Activated CD8-positive, alpha-beta T cell treated with anti-CD3 and anti-CD28 coated beads, Interleukin-2, amount 10 ng/mL, durations not matched to agents 7 days and 5 days (primary cell): ENCODE results near the gene SHROOM1. TPM values are rescaled to one million over a fixed set of nuclear protein-coding genes. Genes with fewer than 3 reads are reported as not detected.
"Not testable (repeated sequence)": the region's sequence is repeated elsewhere in the genome, so short reads cannot be mapped to it uniquely, and the experiment has no call there.

Experiments used
- ATAC-seq: fragments of 150-1000 bp; cut with Tn5 transposase; one replicate; pipeline ENCODE4 v1.10.0; 2021; ENCODE audit warnings: moderate library complexity
- CTCF ChIA-PET: fragments of 350-600 bp; sonication (Branson Sonifier 250); formaldehyde crosslinking; loops from one replicate; lab custom pipeline; 2021; ENCODE audit warnings: antibody characterized with exemption; lab: Charles Lee
- POLR2A ChIA-PET: fragments of 350-600 bp; sonication (Branson Sonifier 250); formaldehyde crosslinking; loops from one replicate; lab custom pipeline; 2021; ENCODE audit warnings: antibody characterized with exemption; lab: Charles Lee
- DNase-seq: peaks from one replicate; pipeline ENCODE4 v3.0.0-alpha.2; 2020
- H3K27ac Mint-ChIP-seq: one replicate; pipeline ENCODE4 v1.8.0; 2021; ENCODE audit warnings: mild to moderate bottlenecking, mixed read lengths
- H3K27me3 Mint-ChIP-seq: one replicate; pipeline ENCODE4 v1.8.0; 2021; ENCODE audit warnings: low read depth, mixed read lengths
- H3K36me3 Mint-ChIP-seq: one replicate; pipeline ENCODE4 v1.8.0; 2021; ENCODE audit warnings: low read depth, mixed read lengths
- H3K4me1 Mint-ChIP-seq: one replicate; pipeline ENCODE4 v1.8.0; 2021; ENCODE audit warnings: low read depth, mixed read lengths
- H3K4me3 Mint-ChIP-seq: one replicate; pipeline ENCODE4 v1.8.0; 2021; ENCODE audit warnings: mild to moderate bottlenecking, mixed read lengths
- H3K9me3 Mint-ChIP-seq: one replicate; pipeline ENCODE4 v1.8.0; 2022; ENCODE audit warnings: mixed read lengths; ENCODE audit not compliant: insufficient read depth
- total RNA-seq, 2 experiments: library from RNA; stranded (reverse); gene quantifications; one replicate each; pipeline ENCODE4 v1.2.3, GENCODE V29; 2021

Gene SHROOM1
- total RNA-seq, 2 experiments from 2014 or later, result 2.9 to 3.3 TPM

- no peaks in the 10 kb centered on the region for H3K9me3 Mint-ChIP-seq
- ChIA-PET CTCF (interaction anchor here (1.1 to 4.8 kb wide), 5 partner anchors 16 to 340 kb away, joined by 3 to 20 read pairs (median 3); no protein-coding TSS in a partner anchor), POLR2A (interaction anchor here (0.7 to 2.0 kb wide), 10 partner anchors 13 to 389 kb away, joined by 3 to 12 read pairs (median 3); partner anchors contain the start of genes AFF4 and HSPA4)
- H3K4me3 Mint-ChIP-seq, result peak overlapping the region; percentile 98
- peak overlapping the region; percentile 99 for H3K27ac Mint-ChIP-seq
- DNase-seq, result no peak
- peaks cover 39% of the 10 kb centered on the region for H3K36me3 Mint-ChIP-seq
- no peak for ATAC-seq
- peaks cover 3% of the 10 kb centered on the region for H3K27me3 Mint-ChIP-seq
- peaks cover 23% of the 10 kb centered on the region for H3K4me1 Mint-ChIP-seq
These were observed 36.6 kb upstream of the SHROOM1 start for GRCh38 chr5:132867046-132867451.

GRCh38 chr5:132866342-132867045 lies 36.0 kb upstream of the SHROOM1 start, which contains the start of the genes GDF9 and UQCRQ:
TSS of gene GDF9 (minus strand) at chr5:132866469. CDS start at chr5:132864533, 1,936 bp downstream.
TSS of gene UQCRQ (plus strand) at chr5:132866642. CDS start at chr5:132866882, 240 bp downstream.
- Mint-ChIP-seq H3K4me3 (peak within 1 kb of the TSS; percentile 98), H3K4me1 (peaks cover 23% of the 10 kb centered on the region), H3K9me3 (no peaks in the 10 kb centered on the region), H3K27ac (peak within 1 kb of the TSS; percentile 99), H3K27me3 (peaks cover 3% of the 10 kb centered on the region), H3K36me3 (peaks cover 34% of the 10 kb centered on the region)
- DNase-seq (peak; percentile 97), ATAC-seq (peak; percentile 99)
- CTCF ChIA-PET, result interaction anchor here (1.1 to 4.8 kb wide), 7 partner anchors 12 to 340 kb away, joined by 3 to 25 read pairs (median 4); partner anchors contain the start of gene SHROOM1
- POLR2A ChIA-PET, result interaction anchor here (0.6 to 2.0 kb wide), 11 partner anchors 12 to 389 kb away, joined by 3 to 12 read pairs (median 3); partner anchors contain the start of genes AFF4 and HSPA4

GRCh38 chr5:132865668-132866341 lies 35.4 kb upstream of the SHROOM1 start:
- Mint-ChIP-seq H3K27me3 (peaks cover 5% of the 10 kb centered on the region), H3K4me1 (peaks cover 23% of the 10 kb centered on the region), H3K27ac (peak overlapping the region; percentile 99), H3K36me3 (peaks cover 29% of the 10 kb centered on the region), H3K4me3 (peak overlapping the region; percentile 98), H3K9me3 (no peaks in the 10 kb centered on the region)
- ATAC-seq (peak; percentile 43), DNase-seq (no peak)
- ChIA-PET CTCF (interaction anchor here (1.1 to 3.2 kb wide), 5 partner anchors 12 to 339 kb away, joined by 3 to 25 read pairs (median 4); partner anchors contain the start of gene SHROOM1), POLR2A (interaction anchor here (0.6 to 2.0 kb wide), 7 partner anchors 17 to 186 kb away, joined by 3 to 12 read pairs (median 3); partner anchors contain the start of genes AFF4 and HSPA4)

GRCh38 chr5:132860742-132861141 lies 30.3 kb upstream of the SHROOM1 start:
- no peak overlapping the region for H3K4me3 Mint-ChIP-seq
- no peaks in the 10 kb centered on the region for H3K36me3 Mint-ChIP-seq
- no peaks in the 10 kb centered on the region for H3K9me3 Mint-ChIP-seq
- H3K27ac Mint-ChIP-seq, result no peak overlapping the region
- DNase-seq (no peak), ATAC-seq (no peak)
- POLR2A ChIA-PET, result interaction anchor here (1.0 kb wide), 1 partner anchor 12 kb away, joined by 3 read pairs; no protein-coding TSS in a partner anchor
- CTCF ChIA-PET, result interaction anchor here (1.0 to 1.8 kb wide), 3 partner anchors 23 to 40 kb away, joined by 3 to 5 read pairs (median 5); no protein-coding TSS in a partner anchor
- H3K27me3 Mint-ChIP-seq, result peaks cover 17% of the 10 kb centered on the region
- peaks cover 6% of the 10 kb centered on the region for H3K4me1 Mint-ChIP-seq

- H3K27me3 Mint-ChIP-seq, result peaks cover 17% of the 10 kb centered on the region
- ChIA-PET POLR2A (no interaction called here), CTCF (interaction anchor here (1.0 to 1.8 kb wide), 3 partner anchors 23 to 40 kb away, joined by 3 to 5 read pairs (median 5); no protein-coding TSS in a partner anchor)
- no peaks in the 10 kb centered on the region for H3K9me3 Mint-ChIP-seq
- no peaks in the 10 kb centered on the region for H3K36me3 Mint-ChIP-seq
- no peaks in the 10 kb centered on the region for H3K4me1 Mint-ChIP-seq
- no peak overlapping the region for H3K27ac Mint-ChIP-seq
- DNase-seq (no peak), ATAC-seq (no peak)
- H3K4me3 Mint-ChIP-seq, result no peak overlapping the region
These were observed 29.5 kb upstream of the SHROOM1 start for GRCh38 chr5:132859889-132860437.

GRCh38 chr5:132856011-132856410 lies 25.6 kb upstream of the SHROOM1 start:
- Mint-ChIP-seq H3K27me3 (peaks cover 16% of the 10 kb centered on the region), H3K27ac (no peak overlapping the region), H3K9me3 (no peaks in the 10 kb centered on the region), H3K4me3 (no peak overlapping the region), H3K36me3 (no peaks in the 10 kb centered on the region), H3K4me1 (peaks cover 5% of the 10 kb centered on the region)
- CTCF ChIA-PET, result interaction anchor here (0.9 kb wide), 1 partner anchor 36 kb away, joined by 3 read pairs; no protein-coding TSS in a partner anchor
- POLR2A ChIA-PET, result no interaction called here
- ATAC-seq, result no peak
- DNase-seq, result no peak

- H3K36me3 Mint-ChIP-seq, H3K4me3 Mint-ChIP-seq, H3K4me1 Mint-ChIP-seq, H3K9me3 Mint-ChIP-seq, H3K27ac Mint-ChIP-seq, ATAC-seq, DNase-seq: not testable (repeated sequence)
- ChIA-PET CTCF (interaction anchor here (1.1 to 1.4 kb wide), 2 partner anchors 11 to 25 kb away, joined by 3 to 6 read pairs; partner anchors contain the start of genes GDF9, SHROOM1 and UQCRQ), POLR2A (interaction anchor here (1.1 kb wide), 1 partner anchor 12 kb away, joined by 3 read pairs; no protein-coding TSS in a partner anchor)
- peaks cover 13% of the 10 kb centered on the region for H3K27me3 Mint-ChIP-seq
These were observed 24.5 kb upstream of the SHROOM1 start for GRCh38 chr5:132854992-132855391.

GRCh38 chr5:132854301-132854700 lies 23.9 kb upstream of the SHROOM1 start:
- no peaks in the 10 kb centered on the region for H3K36me3 Mint-ChIP-seq
- POLR2A ChIA-PET, result interaction anchor here (1.1 kb wide), 1 partner anchor 13 kb away, joined by 3 read pairs; no protein-coding TSS in a partner anchor
- H3K9me3 Mint-ChIP-seq, result no peaks in the 10 kb centered on the region
- H3K4me1 Mint-ChIP-seq, result peaks cover 5% of the 10 kb centered on the region
- H3K27me3 Mint-ChIP-seq, result peaks cover 10% of the 10 kb centered on the region
- CTCF ChIA-PET, result interaction anchor here (0.8 to 1.4 kb wide), 5 partner anchors 10 to 34 kb away, joined by 3 to 6 read pairs (median 3); partner anchors contain the start of genes GDF9, SHROOM1 and UQCRQ
- H3K27ac Mint-ChIP-seq, result no peak overlapping the region
- DNase-seq (no peak), ATAC-seq (no peak)
- H3K4me3 Mint-ChIP-seq, result no peak overlapping the region

- Mint-ChIP-seq H3K36me3 (no peaks in the 10 kb centered on the region), H3K27ac (no peak overlapping the region), H3K4me1 (peaks cover 5% of the 10 kb centered on the region), H3K27me3 (peaks cover 12% of the 10 kb centered on the region), H3K9me3 (no peaks in the 10 kb centered on the region), H3K4me3 (no peak overlapping the region)
- CTCF ChIA-PET, result interaction anchor here (0.8 to 1.4 kb wide), 5 partner anchors 10 to 34 kb away, joined by 3 to 6 read pairs (median 3); partner anchors contain the start of genes GDF9, SHROOM1 and UQCRQ
- POLR2A ChIA-PET, result interaction anchor here (1.1 kb wide), 1 partner anchor 13 kb away, joined by 3 read pairs; no protein-coding TSS in a partner anchor
- DNase-seq (no peak), ATAC-seq (no peak)
These were observed 23.3 kb upstream of the SHROOM1 start for GRCh38 chr5:132853790-132854189.

GRCh38 chr5:132853323-132853722 lies 22.9 kb upstream of the SHROOM1 start:
- CTCF ChIA-PET, result interaction anchor here (1.2 to 1.3 kb wide), 2 partner anchors 11 to 33 kb away, joined by 3 to 4 read pairs; no protein-coding TSS in a partner anchor

More at GRCh38 chr5:132853323-132853722, 22.9 kb upstream of the SHROOM1 start:
- Mint-ChIP-seq H3K36me3 (no peaks in the 10 kb centered on the region), H3K27me3 (peaks cover 9% of the 10 kb centered on the region), H3K9me3 (no peaks in the 10 kb centered on the region), H3K4me1 (peaks cover 5% of the 10 kb centered on the region), H3K27ac (no peak overlapping the region), H3K4me3 (no peak overlapping the region)
- POLR2A ChIA-PET, result no interaction called here
- no peak for ATAC-seq
- DNase-seq, result no peak
